ENCODE results near the gene RGL2.
"Not testable (repeated sequence)": the region's sequence is repeated elsewhere in the genome, so short reads cannot be mapped to it uniquely, and the experiment has no call there.

RGL2 gene

DNA sequence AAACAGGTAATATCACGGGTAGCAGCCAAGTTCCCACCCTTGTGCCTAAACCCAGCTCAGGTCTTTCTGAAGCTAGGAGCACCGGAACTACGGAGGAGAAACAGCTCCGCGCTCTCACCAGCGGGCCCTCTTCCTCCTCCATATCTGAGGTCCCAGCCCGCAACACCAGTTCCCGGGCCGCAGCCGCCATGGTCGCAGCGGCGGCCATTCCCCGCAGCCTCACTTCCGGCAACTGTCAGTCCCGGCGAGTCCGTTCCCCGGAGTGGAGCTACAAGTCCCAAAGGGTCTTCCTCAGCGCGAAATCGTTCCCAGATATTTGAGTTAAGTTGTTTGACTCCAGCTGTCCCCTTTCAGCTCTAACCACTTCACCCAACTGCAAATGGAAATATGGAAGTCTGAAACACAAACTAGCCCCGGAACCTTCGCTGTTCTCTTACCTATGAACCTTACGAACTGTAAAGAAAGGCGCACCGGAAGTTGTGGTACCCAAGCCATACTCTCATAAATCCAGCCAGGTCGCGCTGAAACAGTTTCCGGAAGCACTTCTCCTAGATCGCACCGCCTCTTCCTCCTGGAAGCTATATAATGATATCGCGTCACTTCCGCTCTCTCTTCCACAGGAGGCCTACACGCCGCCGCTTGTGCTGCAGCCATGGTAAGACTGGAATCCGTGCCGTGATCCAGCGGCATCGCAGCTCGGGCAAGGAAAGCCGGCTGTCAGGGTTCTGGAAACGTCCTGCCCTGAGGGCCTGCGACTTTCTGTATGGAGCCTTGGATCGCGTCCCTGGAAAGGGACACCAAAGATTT, 27.1 kb downstream of the RGL2 start, which contains the start of the genes RPS18 and VPS52:
TSS of gene RPS18 (plus strand) at position 608 of the 807 bp plus-strand sequence. CDS start at position 653, 45 bp downstream.
TSS of gene VPS52 (minus strand) at position 409 of the 807 bp plus-strand sequence. CDS start at position 208, 201 bp downstream.
- peak; percentile 99 for DNase-seq

DNA sequence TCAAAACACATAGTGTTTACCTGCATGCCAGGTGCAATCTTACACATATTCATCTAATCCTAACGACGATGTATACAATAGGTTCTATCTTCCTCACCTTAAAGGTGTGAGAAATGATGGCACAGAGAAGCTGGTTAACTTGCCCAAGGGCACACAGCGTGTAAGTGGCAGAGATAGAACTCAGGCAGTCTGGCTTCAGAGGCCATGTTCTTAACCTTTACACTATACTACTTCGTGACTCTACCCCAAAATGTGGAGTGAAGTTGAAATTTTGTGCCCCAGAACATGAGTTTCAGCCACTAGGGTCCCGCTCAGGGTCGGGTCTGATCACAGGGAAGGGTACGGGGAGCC, 27.6 kb downstream of the RGL2 start:
- DNase-seq, result no peak

DNA sequence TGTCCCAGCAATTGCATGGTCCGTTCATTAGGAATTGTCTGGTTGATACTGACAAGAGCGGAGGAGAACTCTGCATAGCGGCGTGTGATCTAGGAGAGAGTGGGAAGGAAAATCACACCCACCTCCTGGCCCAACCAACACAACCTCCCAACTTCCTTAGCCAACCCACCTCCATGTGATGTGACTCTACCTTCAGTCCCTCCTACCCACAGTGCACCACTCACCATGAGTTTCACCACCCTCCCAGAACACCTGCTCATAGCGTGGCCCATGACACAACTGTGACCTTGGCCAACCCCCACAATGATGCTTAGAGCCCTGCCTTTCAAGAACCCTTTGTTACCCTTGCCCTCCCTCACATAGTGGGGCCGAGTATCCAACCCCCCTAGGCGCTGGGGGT, 34.7 kb downstream of the RGL2 start:
- no peak for DNase-seq

DNA sequence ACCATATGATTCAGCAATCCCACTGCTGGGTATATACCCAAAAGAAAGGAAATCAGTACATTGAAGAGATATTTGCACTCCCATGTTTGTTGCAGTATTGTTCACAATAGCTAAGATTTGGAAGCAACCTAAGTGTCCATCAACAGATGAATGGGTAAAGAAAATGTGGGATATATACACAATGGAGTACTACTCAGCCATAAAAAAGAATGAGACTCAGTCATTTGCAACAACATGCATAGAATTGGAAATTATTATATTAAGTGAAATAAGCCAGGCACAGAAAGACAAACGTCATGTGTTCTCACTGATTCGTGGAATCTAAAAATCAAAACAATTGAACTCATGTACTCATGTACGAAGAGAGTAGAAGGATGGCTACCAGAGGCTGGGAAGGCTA, 36.3 kb downstream of the RGL2 start:
- not testable (repeated sequence) for DNase-seq

DNA sequence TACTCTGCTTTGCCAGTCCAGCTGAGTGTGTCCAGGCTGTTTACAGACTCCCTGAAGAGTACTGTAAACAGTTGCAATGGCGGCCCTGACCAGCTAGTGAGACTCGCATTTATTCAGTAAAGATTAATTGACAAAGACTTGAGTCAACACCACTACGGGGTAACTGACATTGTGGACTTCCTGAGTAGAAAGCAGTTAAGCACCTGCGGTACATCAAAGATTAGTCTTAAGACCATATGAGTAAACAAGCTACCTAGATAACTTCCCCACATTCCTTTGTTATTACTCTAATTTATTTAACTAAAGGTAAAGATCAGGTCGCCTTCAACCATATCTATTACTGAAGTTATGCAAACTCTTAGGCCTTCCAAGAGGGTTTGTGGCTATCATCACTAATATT, 39.7 kb downstream of the RGL2 start:
- DNase-seq, result no peak

DNA sequence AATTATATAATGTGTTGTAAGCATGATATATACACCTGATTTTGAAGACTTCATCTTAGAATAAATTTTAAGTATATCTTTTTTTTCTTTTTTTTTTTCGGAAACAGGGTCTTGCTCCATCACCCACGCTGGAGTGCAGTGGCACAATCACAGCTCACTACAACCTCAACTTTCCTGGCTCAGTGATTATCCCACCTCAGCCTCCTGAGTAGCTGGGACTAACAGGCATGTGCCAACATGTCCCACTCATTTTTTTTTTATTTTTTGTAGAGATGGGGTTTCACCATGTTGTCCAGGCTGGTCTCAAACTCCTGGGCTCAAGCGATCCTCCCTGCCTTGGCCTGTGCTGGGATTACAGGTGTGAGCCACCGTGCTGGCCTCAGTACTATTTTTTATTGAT, 44.2 kb downstream of the RGL2 start:
- no peak for DNase-seq

DNA sequence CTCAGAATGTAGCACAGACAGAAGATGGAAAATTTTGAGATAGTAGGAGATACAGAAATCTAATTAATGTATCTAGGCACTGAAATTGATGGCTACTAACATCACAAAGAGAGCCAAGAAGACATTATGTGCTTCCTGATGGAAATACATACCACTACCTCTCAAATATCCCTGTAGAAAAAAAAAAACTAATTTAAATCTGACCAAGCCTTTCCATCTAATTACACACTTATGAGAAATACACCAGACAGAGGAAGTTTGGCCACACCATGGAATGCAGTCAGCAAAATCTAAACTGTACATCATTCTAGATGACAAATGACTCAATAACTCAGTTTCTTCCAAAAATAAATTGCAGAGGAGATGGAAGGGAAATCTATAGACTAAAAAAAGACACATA, 46.0 kb downstream of the RGL2 start:
- no peak for DNase-seq

DNA sequence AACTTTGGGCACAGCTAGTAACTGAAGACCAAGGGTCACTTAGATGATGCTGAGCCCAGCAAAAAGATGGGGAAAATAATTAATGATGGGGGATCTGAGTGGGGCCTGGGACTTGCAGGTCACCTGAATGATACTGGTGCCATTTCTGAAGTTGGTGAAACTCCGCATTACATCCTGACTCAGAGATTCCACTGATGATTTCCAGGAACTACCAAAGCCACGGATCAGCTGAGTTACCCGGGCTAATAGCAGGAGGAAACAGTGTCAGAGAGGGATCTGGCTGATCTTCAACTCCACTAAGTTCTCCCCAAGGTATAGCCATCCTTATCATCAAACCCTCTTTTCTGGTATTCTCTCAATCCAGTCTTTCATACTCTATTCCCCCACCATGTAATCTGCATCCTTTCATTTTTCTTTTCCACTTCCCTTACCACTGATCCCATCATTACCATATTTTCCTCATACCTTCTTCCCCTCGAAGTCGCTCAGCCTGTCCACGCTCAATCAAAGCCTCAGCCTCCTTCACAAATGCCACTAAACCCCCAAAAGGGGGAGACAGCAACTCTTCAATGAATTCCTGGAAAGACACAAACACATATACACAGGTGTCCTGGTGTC, 47.2 kb downstream of the RGL2 start:
- DNase-seq, result no peak

DNA sequence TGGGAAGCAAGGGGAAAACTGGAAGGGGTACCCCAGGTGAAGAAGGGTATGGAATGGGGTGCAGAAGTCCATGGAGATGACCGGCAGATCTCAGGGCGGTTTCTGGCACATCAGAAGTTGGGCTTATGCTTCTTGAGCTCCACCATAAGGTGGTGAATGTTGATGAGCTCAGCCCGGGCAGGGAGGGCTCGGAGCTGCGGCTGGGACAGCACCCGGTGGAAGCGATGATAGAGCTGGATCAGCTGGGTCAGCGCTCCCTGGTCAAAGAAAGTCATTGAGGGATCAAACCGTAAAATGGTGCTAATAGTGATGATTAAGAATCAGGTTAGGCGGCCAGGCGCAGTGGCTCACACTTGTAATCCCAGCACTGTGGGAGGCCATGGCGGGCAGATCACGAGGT, 48.0 kb downstream of the RGL2 start:
- DNase-seq, result no peak

DNA sequence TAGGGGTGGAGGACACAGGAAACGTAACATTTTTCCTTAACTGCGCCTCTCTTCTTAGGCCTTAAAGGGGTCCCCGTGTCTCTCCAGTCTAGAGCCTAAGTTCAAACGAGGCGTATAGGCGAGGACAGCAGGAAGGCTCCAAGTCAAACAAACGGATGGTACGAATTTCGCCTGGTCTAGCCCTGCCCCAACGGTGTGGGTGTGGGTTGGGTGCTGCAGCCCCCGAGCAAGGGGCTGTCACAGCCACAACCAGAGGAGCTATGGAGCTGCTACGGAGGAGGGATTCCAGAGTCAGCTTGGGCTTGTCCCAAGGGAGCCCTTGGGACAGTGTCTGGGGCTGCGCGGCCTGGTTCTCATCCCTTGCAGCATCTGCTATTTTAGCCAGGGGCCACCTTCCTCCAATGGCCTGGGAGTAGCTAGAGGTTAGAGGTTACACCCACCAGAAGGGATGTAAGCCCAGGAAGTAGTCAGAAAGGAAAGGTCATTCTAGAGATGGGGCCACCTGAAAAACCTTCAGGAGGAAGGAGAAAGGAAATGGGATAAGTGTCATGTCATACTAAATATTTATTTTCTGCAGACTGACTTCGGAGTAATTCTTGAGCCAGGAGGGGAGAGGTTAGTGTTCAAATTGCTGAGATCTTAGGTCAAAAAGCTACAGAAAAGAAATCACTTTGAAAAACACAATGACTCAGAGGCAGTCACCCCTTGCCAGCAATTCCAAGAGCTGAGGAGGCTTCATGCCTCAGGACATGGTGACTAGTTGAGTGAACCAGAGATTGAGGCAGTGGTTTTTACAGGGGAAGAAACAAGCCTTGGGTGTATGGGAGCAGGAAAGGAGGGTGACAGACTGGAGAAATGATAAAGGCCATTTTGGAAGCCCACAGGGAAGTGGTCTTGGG, 48.8 kb downstream of the RGL2 start:
- DNase-seq, result no peak

DNA sequence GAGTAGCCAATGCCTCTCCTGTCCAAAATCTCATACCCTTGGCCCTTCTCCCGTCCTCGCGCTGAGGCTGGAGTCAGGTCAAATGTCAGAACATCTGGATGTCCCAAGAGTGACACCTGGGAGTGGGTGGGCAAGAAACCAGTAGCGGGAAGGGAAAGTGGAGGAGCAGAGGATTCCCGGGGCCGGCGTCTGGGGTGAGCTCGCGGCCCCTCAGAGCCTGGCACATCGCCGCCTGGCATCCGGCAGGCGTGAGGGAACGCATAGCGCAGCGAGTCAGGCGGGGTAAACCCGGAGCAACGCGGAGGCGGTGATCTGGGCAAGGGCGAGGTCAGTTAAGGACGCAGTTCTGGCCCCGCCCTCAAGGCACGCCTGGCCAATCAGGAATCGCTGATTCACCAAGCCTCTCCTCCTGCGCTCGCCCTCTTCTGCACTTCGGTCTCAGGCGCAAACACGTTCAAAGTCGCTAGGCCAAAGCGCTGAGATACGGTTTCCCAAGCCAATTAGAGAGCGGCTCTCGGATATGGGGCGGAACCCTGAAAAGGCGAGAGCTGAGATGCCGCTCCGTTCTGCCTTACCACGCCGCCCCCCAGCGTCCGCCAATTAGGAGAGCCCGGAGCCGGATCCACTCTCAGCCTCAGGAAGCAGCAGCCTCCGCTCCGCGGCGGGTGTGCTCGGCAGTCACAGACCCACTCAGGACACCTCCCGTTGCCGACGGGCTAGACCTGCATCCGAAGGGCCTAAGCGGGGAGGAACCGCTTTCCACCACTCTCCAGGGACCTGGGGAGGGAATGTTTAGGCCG, 49.6 kb downstream of the RGL2 start:
- DNase-seq, result peak; percentile 99

DNA sequence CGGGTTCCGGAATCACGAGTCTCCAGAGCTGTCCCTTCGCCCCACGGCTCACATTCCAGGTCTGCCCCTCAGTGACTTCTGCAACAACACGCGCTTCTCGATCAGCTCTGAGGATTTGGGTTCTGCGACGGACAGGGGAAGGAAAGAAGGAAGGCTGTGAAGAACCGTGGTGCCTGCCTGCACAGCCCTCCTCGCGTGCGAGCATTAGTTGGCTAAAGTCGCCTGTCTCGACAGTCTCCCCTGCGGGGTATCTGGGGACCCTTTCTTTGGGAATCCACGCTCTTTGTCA, 50.2 kb downstream of the RGL2 start:
- no peak for DNase-seq

DNA sequence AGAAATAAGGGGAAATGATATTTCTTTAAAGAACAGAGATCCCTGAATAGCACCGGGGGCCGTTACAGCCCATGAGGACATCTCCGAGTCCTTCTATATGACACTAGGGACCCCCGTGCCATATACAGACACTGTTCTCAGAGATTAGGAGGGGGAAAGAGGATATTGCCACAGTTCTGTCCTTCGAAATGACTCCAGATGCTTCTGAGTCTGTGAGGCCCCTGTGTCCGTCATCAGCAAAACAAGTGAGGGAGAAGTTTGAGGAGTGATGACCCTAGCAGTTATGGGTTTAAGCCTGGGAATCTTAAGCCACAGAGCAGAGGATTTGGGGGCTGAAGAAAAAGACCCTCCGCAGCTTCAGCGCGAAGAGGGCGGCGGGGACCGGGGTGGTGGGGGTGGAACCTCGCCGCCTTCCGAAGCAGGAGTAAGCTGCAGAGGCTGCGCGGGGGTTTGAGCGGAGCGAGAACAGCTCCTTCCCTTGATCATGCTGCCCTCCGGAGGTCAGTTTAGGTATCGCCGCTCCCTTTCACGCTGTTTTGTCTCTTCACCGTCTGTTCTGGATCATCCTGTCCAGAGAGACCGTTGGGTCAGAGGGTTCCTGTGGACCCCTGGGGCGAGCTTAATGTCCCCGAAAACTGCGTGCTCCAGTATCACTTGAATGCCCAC, 50.6 kb downstream of the RGL2 start:
- DNase-seq, result peak; percentile 95

DNA sequence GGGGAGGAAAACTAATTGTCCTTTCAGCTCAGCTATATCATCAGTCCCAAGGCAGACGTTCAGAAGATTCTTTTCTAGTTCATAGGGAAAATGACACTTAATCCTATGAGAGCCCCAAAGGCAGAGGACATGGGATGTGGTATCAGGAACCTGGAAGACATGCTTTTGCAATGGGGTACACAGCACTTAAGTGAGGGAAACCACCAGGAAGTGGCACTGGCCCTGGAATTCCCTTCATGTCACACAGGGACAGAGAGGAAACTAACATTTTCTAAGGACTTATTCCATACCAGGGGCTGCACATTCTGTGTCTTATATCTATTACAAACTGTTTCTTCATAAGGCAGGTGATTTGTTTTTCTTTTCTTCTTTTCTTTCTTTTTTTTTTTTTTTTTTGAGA, 55.3 kb downstream of the RGL2 start:
- DNase-seq, result no peak

DNA sequence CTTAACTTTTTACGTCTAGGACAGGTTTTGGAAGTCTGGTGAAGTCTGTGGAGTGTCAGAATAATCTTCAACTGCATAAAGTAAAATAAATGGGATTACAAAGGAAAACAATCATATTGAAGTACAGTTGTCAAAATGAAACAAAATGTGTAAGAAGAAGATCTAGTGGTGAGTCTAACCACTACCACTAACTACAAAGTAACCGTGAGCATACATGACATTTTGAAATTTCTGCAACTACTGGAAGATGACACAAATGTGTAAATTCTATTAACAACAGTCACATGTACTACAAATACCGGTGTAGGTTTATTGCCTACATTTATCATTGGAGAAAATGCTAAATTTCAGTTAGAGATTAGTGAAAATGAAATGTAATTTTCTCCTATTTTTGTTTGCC, 56.8 kb downstream of the RGL2 start:
- DNase-seq, result no peak
